ENCODE measurements around the gene PARD3.

PARD3 gene

DNA sequence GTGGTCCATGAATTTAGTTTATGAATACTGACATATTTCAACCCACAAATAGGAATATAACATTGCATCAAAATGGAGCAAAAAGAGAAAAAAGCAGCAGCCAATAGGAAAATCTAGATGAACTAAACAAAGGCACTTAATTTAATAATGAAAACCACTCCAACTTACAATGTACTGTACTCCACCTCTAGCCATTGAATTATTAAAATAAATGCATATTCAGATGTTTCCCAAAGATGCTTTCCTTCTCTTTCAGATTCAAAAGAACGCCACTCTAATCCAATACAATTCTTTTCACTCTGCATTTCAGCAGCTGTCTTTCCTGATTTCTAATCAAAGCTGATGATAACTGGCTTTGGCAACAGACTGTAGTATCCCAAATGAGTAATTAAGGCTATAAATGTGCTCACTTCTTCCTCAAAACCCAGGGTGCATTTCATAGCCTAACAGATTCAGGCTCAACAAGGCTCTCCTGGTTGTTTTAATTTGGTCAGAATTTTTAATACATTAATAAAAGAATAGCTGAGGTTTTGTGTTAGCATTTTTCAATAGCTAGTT lies 577.1 kb downstream of the PARD3 start:
- DNase-seq = no peak

DNA sequence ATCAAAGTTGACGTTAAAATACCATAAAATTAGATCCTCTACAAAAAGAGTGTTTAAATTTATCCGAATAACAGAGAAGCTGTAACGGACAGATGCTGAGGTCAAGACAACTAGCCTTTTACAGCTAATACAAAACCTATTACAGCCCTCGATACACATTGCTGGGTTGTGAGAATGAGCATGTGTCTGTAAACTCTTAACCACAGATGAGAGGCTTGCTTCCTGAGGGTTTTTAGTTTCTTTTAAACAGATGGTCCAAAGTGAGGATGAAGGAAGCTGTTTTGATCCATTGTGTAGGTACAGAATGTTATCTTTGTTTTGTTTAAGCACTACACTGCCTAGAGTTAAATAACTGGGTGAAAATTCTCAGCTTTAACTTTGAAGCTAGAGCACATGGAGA lies 578.2 kb downstream of the PARD3 start:
- no peak for DNase-seq

DNA sequence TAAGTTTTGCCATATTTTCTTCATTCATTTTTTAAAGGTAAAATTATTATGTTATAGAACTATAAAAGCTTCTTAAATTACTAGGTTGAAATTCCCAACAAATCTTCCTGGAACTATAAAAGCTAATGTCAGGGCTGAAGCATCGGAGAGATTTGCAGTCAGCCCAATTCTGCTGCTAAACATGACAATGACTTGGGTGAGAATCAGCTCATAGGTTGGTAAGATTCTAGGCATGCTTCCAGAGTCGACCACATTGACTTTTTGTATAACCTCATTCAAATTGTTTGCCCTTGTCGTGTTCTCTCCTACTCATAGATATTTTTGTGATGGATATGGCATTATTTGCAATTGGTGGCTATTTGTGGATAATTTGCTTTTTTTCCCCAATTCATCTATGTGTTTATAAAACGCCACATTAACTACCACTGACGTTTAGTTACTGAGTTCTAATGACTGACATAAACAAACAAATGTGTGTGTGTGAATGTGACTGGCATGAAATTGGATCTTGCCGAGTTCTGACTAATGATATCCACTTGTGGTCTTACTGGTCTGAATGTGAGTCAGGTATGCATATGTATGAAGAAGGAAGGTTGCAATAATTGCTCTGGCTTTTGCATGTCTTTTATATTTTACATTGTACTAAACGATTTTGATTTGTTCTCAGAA lies 579.8 kb downstream of the PARD3 start:
- DNase-seq = no peak

DNA sequence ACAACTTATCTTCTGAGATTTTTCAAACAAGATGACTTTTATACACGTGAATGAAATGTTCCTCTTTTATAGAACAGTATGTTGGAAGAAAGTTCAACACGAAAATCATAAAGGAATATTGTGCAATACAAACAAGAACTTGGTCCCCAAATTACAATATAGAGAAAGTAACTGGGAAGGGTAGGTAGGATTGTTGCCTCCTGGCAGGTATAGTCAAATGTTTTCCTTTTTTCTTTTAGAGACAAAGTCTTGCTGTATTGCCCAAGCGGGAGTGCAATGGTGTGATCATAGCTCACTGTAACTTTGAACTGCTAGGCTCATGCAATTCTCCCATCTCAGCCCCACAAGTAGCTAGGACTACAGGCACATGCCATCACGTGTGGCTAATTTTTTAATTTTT lies 582.6 kb downstream of the PARD3 start:
- no peak for DNase-seq

DNA sequence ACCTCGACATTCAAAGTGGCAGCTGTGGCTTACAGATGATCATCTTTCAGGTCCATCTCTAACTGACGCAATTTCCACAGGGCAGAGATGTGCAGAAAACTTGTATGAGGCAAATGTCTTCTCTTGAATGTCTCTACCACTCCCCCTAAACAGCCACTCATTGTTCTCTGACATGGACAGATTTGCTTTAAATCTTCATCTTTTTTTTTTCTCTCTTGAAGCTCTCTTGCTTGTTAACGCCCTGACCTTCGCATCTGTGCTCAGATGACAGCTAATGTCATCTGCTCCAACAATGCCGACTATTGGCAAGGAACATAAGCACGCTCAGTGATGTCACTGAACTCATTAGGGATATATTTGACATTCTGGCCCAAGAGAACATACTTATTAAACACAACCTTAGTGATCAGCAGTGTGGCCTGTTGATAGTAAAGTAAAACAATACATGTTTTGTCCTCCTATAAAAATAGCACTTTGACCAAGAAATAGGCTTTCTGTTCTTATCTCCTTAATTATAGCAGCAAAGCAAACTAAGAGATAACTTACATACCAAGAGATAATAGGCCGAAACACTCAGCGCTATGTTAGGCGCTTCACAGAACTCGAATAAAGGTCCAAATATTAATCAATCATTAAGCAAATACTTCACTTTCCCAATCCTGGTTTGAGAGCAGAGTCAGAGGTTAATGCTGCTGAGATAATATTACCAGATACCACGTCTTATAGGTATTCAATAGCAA lies 583.5 kb downstream of the PARD3 start:
- no peak for DNase-seq

DNA sequence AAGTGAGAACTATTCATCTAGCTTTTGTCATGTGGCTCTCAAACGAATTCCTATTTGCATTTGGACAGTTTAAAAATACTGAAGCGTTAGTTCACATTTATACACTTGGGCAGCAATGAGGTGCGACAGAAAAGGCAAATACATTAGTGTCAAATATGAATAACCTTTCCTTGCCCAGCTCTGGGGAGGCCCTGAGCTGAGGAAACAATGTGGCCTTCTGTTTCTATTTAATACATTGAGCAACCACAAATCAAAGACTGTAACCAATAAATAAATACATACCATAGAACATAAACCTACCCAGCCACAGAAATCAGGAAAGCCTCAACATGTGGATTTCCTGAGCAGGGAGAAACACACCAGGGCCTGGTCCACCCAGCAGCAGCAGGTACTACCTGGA lies 585.2 kb downstream of the PARD3 start:
- DNase-seq = no peak

DNA sequence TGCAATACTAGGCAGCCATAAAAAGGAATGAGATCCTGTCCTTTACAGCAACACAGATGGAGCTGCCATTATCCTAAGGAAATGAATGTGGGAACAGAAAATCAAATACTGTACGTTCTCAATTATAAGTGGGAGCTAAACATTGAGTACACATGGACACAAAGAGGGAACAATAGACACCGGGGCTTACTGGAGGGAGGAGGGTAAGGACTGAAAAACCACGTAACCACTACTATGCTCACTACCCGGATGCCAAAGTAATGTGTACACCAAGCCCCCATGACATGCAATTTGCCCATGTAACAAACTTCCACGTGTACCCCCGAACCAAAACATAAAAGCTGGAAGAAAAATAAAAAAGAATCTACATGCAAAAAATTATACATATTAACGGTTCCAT lies 587.0 kb downstream of the PARD3 start:
- DNase-seq = no peak

DNA sequence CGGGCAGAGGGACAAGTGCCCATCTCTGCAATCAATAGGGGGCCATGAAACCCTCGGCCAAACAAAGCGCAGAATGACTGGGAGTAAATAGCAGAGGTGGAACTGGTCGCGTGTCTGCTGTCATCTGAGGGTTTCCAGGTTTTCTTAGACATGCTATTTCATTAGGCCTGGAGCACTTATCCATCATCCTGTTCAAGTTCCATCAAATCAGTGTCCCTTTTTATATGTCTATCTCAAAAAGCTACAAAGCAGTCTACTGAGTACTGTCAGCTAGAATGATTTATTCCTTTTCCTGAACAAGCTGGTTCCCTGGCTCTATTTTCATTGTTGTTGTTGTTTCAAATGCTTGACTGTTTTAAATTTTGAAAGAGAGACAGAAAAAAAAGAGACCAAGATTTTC lies 590.5 kb downstream of the PARD3 start:
- DNase-seq = no peak

DNA sequence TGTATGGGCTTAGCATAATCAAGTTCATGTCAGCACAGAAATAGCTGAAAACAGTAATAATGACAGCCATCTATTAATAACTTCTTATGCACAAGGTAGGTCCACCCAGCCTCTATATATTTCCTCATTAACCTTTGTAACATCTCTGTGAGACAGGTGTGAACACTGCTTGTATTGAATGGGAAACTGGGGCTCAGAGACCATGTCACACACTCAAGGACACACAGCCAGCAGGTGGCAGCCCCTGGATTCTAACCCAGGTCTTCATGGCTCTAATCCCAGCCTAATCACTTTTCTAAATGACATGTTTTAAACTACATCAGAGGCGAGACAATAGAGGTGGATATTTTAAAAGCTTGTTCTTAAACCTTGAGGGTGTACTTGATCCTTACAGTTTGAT lies 591.4 kb downstream of the PARD3 start:
- DNase-seq = no peak

DNA sequence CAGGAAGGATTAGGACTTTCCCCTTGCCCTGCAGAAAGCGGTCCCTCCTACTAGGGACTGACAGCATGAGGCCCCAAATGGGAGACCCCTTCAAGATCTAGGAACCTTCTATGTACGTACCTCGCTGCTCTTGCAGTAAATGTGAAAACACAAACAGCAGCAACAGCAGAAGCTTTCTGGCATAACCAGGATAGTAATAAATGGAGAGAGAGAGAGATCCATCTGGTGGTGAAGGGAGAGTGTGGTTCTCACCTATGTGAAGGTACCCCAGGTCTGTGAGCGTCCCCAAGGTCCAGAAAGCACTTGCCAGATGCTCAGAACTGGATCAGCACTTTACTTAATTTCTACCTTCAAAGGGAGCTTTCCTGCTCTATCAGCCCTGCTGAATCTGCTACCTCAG lies 592.7 kb downstream of the PARD3 start:
- DNase-seq = no peak

DNA sequence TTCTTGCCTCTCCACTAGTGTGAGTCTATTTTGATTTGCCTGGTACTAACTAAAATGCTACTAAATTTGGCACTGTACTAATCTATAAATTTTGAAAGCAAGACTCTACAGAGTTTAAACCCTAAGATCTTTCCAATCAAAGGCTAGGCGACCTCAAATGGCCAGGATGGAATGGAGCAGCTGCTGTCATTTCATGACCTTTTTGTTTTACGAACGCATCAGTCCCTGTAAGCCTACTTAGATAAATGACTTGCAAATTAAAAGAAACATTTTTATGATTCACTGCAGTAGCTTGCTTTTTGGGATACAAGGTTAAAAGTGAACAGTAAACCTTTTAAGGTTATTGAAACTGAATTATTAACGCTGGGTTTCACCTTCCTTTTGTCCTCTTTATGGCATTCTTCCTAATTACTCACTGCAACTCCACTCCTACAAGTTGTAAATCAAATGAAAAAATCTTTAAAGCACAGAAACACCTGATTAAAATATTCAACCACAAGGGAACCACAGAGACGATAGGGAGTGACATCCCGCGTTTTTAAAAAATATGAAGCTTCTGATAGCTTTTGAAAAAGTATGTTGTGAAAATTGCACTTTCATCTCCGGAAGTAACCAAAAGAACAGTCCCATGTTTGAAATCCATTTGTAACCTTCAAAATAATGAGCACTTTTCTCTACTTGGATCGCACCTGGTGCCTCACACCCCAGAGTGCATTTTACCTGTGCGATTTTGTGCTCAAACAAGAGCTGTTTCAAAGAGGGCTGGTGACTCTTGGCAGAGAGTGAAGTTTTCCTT lies 595.1 kb downstream of the PARD3 start:
- no peak for DNase-seq

DNA sequence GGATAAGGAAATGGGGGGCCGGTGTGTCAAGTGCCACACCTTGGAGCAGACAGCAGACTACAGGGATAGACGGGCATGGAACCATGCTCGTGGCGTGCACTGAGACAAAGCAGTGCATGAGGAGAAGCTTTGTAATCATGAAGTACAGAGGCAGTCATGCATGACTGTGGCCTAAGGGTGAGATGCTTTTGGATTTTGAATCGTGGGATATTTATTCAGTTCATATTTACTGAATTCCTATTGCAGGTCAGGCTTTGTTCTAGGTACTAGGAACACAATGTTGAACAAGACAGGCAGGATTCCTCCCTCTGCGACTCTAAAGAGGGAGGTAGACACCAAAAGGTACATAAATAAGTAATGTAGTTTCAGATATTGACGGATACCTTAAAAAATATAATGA lies 597.6 kb downstream of the PARD3 start:
- no peak for DNase-seq

DNA sequence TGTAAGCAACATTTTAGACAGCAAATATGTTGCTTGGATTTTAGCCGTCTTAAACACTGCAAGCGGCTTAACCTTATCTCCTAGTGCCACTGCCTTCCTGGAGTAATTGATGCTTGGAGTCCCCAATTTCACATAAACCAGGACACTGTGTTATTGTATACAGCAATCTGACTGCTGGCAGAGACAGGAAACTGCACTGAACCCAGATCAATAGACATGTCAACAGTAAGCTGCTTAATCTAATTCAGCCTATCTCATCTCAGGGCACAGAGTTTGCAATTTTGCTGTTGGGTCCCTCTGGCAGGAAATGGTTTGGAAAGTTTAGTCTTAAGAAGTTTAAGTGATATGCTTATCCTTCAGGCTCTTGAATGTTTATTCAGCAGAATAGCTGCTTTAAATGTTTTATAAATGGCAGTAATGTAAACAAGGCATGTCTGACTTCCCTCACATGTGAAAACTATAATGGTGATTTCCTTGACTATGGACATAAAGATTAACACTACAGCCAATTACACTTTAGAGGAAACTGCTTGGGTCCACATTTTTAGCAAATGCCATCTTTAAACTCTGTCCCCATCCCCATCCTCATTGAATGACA lies 598.6 kb downstream of the PARD3 start:
- no peak for DNase-seq

DNA sequence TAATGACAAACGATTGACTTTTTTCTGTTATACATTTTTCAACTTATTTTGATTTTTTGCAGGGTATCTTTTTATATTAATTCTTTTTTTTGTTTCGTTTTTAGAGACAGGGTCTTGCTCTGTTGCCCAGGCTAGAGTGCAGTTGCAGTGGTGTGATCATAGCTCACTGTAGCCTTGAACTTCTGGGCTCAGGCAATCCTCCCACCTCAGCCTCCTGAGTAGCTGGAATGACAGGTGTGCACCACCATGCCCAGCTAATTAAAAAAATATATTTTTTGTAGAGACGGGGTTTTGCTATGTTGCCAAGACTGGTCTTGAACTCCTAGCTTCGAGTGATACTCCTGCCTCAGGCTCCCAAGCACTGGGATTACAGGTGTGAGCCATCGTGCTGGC lies 601.3 kb downstream of the PARD3 start:
- no peak for DNase-seq

DNA sequence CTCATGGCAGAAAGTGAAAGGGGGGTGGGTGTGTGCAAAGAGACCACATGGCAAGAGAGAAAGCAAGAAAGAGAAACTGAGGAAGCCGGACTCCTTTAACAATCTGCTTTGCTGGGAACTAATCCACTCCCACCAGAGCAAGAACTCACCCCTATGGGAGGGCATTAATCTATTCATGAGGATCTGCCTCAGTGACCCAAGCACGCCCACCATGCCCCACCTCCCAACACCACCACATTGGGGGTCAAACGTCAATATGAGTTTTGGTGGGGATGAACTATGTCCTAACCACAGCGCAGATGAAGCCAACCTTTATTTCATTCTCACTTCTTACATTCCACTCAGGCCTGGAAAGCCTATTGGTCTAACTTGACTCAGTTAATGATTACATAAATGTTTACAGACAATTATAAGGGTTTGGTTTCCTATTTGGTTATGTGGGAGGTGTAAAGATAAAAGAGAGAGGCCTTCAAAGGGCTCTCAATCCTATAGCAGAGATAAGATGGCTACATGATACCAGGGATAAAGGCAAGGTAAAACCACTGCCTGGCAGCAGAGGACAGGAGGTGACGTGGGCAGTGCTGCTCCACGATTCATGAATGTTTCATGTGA lies 601.8 kb downstream of the PARD3 start:
- no peak for DNase-seq

DNA sequence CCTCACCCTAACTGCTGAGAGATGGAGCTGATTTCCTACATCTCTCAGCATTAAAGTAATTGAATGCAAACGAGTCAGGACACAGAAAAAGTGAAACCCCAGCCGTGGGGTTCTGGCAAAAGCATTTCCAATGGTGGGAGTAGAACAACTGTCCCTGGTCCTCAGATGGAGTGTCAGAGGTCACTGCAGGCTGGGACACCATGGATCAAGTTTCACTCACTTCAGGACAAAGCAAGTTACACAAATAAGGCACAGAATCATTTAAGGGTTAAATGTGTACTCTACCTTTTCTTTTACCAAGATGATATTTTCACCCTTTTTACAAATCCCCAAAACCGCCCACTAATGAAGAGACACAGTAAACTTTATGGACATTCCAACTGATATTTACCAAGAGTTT lies 607.8 kb downstream of the PARD3 start:
- no peak for DNase-seq

DNA sequence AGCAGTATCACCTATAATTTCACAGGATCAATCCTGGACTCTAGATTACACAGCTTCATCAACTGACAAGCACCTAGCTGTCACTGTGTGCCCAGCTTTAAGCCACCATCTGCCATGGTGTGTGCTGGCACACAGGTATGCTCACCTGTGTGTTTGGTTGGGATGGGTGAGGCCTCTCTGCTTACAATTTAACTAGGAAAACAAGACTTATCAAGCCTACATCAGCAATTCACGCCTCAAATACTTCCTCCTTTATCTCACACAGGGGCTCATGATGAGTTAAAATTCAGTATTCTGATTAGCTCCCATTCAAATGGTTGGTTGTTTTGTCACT lies 608.2 kb downstream of the PARD3 start:
- no peak for DNase-seq

DNA sequence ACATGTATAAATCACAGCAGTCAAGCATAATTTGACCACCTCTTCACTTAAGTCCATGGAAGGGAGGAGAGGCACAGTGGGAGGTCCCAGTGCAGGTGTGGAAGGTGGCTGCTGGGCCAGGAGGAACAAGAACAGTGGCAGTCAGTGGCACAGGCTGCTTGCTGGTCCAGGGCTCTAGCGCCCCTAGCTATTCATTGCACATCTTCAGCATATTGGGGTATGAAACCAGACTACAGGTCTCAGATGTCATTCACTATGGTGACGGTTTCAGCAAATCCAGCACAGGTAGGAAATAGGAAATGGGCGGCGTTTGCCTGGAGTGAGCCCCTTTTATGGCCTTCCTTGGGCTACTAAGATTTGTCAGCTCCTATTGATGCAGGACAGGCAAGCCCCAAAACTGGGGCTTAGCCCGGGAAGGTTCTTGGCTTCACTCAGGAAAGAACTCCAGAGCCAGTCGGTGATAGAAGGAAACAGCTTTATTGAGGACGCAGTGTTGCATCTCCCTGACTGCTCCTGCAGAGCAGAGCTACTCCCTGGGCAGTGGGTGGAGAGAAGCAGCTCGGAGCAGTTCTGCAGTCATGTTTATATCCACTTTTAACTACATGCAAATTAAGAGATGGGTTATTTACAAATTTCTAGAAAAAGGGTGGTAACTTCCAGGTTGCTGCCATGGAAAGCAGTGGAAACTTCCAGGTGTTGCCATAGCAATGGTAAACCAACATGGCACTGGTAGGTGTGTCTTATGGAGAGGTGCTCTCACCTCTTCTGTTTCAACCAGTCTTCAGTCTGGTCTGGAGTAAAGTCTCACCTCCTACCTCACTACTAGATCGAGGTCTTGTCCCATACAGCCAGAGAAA lies 608.8 kb downstream of the PARD3 start:
- DNase-seq = no peak

DNA sequence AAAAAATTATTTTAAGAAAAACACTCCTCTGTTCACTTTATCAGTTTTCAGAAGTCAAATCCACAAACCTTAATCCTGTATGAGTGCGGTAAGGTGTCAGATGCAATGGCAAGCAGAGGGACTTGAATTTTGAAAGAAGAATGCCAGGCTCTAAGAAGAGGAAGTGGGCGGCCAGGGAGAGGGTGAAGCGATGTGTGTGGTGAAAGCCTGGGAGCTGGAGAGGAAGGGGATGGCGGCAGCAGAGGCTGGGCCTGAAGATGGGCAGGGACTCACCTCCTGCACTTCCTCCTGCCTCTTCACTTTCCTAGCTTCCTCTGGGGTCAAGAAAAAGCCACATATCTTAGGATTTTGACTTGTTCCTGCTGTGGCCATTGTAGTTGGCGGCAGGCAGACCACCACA lies 609.6 kb downstream of the PARD3 start:
- no peak for DNase-seq

DNA sequence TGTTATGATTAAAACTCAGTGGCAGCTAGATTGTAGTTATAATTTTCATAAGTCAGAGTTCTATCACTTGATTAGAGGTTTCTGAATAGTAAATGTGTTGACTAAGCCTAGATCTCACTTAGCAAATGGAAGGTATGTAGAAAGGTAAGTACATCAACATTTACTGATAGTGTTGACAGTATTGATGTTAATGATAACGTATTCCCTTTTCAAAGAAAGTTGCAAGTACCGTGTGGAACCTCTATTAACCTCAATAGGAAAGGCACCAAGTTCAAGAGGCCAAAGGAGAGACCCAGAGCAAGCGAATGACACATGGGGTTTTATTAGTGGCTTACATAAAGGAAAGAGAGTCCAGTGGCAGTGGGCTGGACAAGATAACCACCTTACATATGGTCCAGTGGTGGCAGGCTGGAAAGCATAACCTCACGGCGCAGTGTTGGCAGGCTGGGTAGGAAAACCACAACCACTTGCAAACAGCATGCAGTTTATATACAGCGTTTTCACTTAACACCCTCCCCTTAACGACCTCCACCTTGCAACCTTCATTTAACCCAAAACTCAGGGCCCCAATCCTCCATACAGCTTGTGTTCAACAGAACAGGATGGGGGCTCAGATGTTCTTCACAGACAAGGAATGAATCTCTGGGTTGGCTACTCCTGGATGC lies 611.0 kb downstream of the PARD3 start:
- no peak for DNase-seq

DNA sequence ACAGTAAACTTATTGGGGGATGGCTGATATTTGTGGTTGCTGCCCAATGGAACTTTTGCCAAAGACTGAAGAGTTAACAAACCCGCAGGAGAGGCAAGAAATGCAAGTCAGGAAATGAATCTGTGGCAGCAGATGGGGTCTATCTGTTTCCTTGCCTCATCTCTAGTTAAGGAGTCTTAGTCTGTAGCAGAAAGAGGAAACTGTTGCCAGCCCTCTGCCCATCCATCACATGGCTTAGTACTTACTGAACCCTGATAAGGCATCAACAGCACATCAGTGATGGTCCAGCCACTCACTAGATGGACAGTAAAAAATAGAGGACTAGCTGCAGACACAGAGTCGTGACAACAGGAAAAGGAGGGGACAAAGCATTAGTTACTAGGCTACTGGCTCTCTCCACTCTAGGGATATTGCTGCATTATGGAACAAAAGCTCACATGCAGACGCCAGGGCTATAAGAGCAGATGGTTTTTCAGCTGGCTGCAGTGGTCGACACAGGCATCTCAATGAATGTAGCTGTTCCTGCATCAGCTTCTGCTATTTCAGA lies 614.7 kb downstream of the PARD3 start:
- DNase-seq = no peak

Data from effector CD8-positive, alpha-beta T cell (primary cell).